Testis (tissue), 2 donors: ENCODE data around the gene PARP2.

Experiments
- CTCF ChIP-seq, 3 experiments: fragments of 450-650 bp in 2 of 3; fragments of 200-600 bp in 1 of 3; sonication (generic) in 1 of 3; IDR thresholded peaks; one replicate each; pipeline ENCODE4 v1.5.1; 2016 to 2019; ENCODE audit warnings: antibody characterized with exemption in 3 of 3, mild to moderate bottlenecking in 2 of 3, moderate library complexity in 1 of 3
- POLR2A ChIP-seq: fragments of 450-650 bp; IDR thresholded peaks from one replicate; pipeline ENCODE4 v1.6.1; 2017; ENCODE audit warnings: antibody characterized with exemption, mild to moderate bottlenecking, moderate library complexity

GRCh38 chr14:20332431-20332787 is 11.0 kb upstream of the PARP2 start:
- TF ChIP-seq CTCF (IDR thresholded peaks at IDR 0.05) (no peak), POLR2A (no peak)
